HG02840 (cell line): ENCODE data around the gene CDH2.

Experiments used
- ATAC-seq: cut with Tn5 transposase; IDR thresholded peaks from one replicate; pipeline ENCODE4 v1.9.1; 2021; ENCODE audit warnings: mild to moderate bottlenecking, moderate library complexity, moderate number of reproducible peaks; ENCODE audit not compliant: unreplicated experiment, low FRiP score

CDH2 gene

DNA sequence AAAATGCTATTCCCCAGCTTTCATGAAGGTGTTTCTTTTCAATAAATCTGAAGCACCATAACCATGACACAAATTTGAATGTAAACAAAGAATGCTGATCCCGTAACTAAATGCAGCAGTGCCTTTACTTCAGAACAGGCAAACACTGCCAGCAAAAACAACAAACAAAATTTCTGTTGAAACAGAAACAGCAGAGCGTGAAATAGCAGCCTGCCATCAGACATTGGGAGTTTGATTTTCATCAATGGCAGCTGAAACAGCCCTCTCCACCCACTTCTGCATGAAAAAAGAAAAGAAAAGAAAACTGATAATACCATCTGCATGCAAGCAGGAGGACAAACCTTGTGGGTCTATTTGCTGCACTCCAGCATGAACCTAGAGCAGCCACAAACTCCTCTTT is 128.3 kb downstream of the CDH2 start:
- no peak for ATAC-seq

DNA sequence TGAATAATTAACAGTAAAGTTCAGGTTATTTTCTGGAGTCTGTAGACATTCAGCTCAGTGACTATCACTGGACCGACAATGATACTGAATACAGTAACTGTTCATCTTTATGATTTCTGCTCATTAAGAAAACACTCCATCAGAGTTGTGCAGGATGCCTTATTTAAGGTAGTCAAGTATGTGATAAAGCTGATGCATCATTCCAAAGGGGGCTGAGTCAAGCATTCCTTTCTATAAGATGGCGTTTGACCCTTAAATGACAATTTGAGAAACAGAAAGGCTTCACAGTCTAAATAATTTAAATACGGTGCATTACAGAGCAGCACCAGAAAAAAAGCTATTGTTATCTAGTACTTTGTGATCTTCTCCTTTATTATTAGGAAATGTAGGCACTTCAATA is 131.1 kb downstream of the CDH2 start:
- ATAC-seq, result no peak

DNA sequence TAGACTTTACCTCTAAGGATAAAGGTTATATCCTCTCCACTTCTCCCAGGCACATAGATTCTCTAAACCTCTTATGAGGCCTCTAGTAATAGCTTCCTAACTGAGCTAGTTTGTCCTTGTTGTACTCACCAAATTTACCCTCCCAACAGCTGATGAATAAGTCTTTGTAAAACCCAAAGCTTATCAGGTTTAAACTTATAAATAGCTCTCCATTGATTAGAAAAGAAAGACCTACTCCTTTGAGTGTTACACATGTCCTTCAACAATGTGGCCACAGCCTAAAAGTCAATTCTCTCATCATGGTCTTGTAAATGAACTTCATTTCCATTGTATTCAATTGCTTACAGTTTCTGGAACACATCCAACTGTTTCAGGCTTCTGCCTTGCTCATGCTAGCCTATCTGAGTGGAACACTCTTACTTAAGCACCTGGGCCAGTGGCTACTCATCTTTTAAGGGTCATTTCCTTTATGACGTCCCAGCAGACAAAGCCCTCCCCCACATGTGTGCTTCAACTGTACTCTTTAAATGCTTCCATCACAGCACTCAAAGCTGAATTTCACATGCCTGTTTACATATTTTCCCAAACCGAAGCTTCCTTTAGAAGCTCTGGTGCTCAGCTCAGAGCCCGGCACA is 131.6 kb downstream of the CDH2 start:
- ATAC-seq, result no peak

DNA sequence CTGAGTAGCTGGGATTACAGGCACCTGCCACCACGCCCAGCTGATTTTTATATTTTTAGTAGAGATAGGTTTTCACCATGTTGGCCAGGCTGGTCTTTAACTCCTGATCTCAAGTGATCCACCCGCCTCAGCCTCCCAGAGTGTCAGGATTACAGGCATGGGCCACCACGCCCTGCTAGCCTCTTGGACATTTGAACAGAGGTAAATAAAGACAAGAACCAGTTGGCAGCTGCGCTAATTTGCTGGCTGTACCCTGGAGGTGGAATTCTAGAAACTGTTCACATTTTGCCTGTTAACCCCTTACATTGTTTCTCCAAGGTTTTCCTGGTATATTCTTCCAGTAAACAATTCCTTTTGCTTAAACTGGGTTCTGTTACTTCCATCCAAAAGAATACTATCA is 132.9 kb downstream of the CDH2 start:
- ATAC-seq, result no peak

GRCh38 chr18:28043631-28044030 is 133.3 kb downstream of the CDH2 start:
- ATAC-seq, result no peak

GRCh38 chr18:28041366-28041765 is 135.6 kb downstream of the CDH2 start:
- ATAC-seq, result no peak

DNA sequence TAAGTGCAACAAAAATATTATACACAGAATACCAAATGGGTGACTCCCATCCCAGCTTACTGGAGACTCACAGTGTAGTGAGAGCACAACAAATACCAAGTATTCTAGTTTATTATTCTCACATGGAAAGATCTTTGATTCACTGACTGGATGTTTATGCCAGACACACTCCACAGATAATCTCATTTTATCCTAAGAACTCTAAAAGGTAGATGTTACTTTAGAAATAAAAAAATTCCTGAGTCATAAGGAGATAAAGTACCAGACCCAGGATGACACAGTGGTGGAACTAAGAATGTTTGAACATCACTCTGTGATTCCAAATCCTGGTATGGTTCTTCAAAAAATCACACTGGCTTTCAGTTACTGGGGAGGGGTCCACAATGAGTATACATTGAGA is 136.2 kb downstream of the CDH2 start:
- no peak for ATAC-seq

DNA sequence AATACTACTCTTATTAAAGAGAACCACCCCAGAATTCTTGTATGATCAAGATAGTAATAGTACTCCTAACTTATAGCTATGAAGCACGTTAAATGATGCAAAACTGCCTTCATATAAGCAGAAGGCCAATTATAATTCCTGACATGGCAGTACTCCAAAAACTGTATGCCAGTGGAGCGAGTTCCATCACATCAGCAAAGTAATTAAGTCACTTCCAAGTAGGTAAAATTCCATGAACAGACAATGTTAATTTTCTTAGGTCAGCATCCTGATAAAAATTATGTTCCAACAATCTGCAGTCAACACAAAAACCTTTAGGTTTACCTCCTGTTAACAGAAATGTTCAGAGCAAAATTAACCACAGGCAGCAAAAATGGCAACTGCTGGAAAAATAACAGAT is 136.7 kb downstream of the CDH2 start:
- no peak for ATAC-seq

GRCh38 chr18:28039691-28040090 is 137.2 kb downstream of the CDH2 start:
- ATAC-seq, result no peak

GRCh38 chr18:28039078-28039477 is 137.9 kb downstream of the CDH2 start:
- no peak for ATAC-seq

- ATAC-seq, result no peak
Observed at GRCh38 chr18:28036488-28036887, 140.4 kb downstream of the CDH2 start.

DNA sequence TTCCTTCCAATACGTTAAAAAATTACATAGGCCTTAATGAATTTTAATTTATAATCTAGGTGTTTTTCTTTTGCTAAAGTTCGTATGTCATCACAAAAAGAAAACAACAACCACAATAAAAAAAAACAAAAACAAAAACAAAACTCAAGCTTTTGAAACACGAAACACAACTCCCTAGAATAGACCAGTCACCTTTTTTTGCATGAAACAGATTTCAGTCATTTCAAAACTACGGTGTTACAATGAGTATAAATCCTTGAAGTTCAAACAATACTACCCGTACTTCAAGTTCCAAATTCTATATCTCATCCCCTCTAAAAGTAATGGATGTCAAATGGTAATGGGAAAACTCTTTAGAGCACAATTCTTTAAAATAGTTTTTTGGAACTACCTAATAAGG is 142.4 kb downstream of the CDH2 start:
- ATAC-seq, result no peak

- no peak for ATAC-seq
Observed at GRCh38 chr18:28032177-28032576, 144.8 kb downstream of the CDH2 start.

DNA sequence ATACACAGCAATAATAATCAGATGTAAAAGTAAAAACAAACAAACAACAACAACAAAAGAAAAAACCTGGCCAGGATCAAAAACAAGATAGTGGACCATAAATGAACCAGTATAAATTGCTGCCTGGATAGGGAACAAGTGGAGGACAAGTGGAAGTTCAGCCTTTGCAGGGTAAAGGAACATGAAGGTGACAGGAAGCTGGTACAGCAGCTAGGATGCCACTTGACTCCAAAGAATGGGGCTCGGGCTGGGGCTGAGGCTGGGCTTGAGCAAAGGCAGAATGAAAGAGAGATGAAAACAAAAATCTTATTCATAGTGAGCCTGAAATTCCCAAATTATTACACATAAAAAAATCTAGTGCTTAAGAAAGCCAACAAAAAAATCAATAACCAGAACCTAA is 146.5 kb downstream of the CDH2 start:
- no peak for ATAC-seq

- no peak for ATAC-seq
Observed at GRCh38 chr18:28027755-28028154, 149.2 kb downstream of the CDH2 start.

GRCh38 chr18:28019425-28020108 is 157.4 kb downstream of the CDH2 start:
- no peak for ATAC-seq

DNA sequence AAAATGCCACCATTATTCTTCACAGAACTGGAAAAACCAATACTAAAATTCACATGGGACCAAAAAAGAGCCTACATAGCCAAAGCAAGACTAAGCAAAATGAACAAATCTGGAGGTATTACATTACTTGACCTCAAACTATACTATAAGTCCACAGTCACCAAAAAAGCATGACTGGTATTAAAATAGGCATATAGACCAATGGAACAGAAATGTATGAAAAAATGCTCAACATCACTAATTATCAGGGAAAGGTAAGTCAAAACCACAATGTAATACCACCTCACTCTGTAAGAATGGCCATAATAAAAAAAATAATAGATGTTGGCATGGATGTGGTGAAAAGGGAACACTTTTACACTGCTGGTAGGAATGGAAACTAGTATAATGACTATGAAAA is 158.6 kb downstream of the CDH2 start:
- no peak for ATAC-seq

DNA sequence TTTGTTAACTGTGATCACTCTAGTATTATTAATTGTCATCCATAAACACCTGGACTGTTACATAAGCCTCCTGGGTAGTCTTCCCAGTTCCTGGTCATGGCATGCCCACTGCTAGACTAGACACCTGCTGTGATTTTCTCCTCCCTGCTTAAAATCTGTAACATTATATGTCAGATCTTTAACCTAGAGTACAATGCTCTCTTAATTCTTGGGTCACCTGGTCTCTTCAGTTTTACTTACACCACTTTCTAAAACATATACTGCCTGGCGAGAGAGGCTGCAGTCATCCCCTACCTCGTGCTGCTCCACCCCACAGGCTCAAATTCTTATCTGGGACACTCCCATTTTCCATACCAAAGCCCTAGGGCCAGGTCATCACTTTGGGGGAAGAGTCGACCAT is 161.3 kb downstream of the CDH2 start:
- no peak for ATAC-seq

- ATAC-seq, result no peak
Observed at GRCh38 chr18:28013066-28013465, 163.9 kb downstream of the CDH2 start.

- ATAC-seq, result no peak
Observed at GRCh38 chr18:28012336-28012735, 164.6 kb downstream of the CDH2 start.

GRCh38 chr18:28009589-28009988 is 167.3 kb downstream of the CDH2 start:
- no peak for ATAC-seq

- no peak for ATAC-seq
Observed at GRCh38 chr18:28007841-28008240, 169.1 kb downstream of the CDH2 start.
